Stimulated activated naive CD8-positive, alpha-beta T cell treated with anti-CD3 and anti-CD28 coated beads, Interleukin-15, Interleukin-2, amounts not matched to agents 100 ng/mL and 50 ng/mL, for 24 hours (primary cell): ENCODE results near the gene IMMP2L.

Experiments used
- H3K27ac Mint-ChIP-seq: one replicate; pipeline ENCODE4 v1.8.0; 2021; ENCODE audit warnings: mild to moderate bottlenecking, mixed read lengths
- H3K27me3 Mint-ChIP-seq: one replicate; pipeline ENCODE4 v1.8.0; 2021; ENCODE audit warnings: mixed read lengths
- H3K36me3 Mint-ChIP-seq: one replicate; pipeline ENCODE4 v1.8.0; 2021; ENCODE audit warnings: low read depth, mixed read lengths
- H3K4me1 Mint-ChIP-seq: one replicate; pipeline ENCODE4 v1.8.0; 2021; ENCODE audit warnings: low read depth, mixed read lengths
- H3K4me3 Mint-ChIP-seq: one replicate; pipeline ENCODE4 v1.8.0; 2021; ENCODE audit warnings: mild to moderate bottlenecking, mixed read lengths
- H3K9me3 Mint-ChIP-seq: one replicate; pipeline ENCODE4 v1.8.0; 2021; ENCODE audit warnings: mixed read lengths

The IMMP2L gene

GRCh38 chr7:111224354-111225231 lies 337.7 kb downstream of the IMMP2L start:
- no peaks in the 10 kb centered on the region for H3K27me3 Mint-ChIP-seq

DNA sequence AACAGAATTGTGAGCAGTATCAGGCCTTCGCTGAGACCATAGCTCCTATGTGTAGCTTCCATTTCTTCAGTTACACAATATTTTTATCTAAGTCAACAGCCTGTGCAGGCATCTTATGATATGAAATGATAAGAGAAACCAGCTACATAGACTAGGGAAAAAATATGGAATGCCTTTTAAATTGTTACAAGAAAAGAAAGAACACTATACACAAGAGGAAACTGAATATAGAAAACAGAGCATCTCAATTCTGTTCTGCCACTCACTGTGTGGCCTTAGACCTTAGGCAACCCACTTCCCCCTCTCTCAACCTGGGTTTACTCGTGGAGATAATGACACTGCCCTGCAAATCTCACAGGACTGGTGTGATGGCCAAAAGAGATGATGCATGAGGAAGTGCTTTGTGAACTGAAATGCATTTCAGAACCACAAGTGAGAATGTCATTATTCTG lies 338.5 kb downstream of the IMMP2L start:
- Mint-ChIP-seq H3K4me3 (no peak overlapping the region), H3K27me3 (no peaks in the 10 kb centered on the region), H3K9me3 (no peaks in the 10 kb centered on the region), H3K27ac (no peak overlapping the region), H3K36me3 (no peaks in the 10 kb centered on the region), H3K4me1 (no peaks in the 10 kb centered on the region)

More at GRCh38 chr7:111224354-111225231, 337.7 kb downstream of the IMMP2L start:
- Mint-ChIP-seq H3K9me3 (no peaks in the 10 kb centered on the region), H3K4me3 (no peak overlapping the region), H3K4me1 (no peaks in the 10 kb centered on the region), H3K36me3 (no peaks in the 10 kb centered on the region), H3K27ac (no peak overlapping the region)

- Mint-ChIP-seq H3K9me3 (no peaks in the 10 kb centered on the region), H3K27ac (no peak overlapping the region), H3K27me3 (no peaks in the 10 kb centered on the region), H3K36me3 (peaks cover 6% of the 10 kb centered on the region), H3K4me3 (no peak overlapping the region), H3K4me1 (peaks cover 5% of the 10 kb centered on the region)
These were observed 346.7 kb downstream of the IMMP2L start for GRCh38 chr7:111215550-111215949.

- H3K4me1 Mint-ChIP-seq = peaks cover 5% of the 10 kb centered on the region
- peaks cover 6% of the 10 kb centered on the region for H3K36me3 Mint-ChIP-seq
- no peak overlapping the region for H3K4me3 Mint-ChIP-seq
- H3K9me3 Mint-ChIP-seq = no peaks in the 10 kb centered on the region
- H3K27me3 Mint-ChIP-seq = no peaks in the 10 kb centered on the region
- no peak overlapping the region for H3K27ac Mint-ChIP-seq
These were observed 349.3 kb downstream of the IMMP2L start for GRCh38 chr7:111212857-111213523.

DNA sequence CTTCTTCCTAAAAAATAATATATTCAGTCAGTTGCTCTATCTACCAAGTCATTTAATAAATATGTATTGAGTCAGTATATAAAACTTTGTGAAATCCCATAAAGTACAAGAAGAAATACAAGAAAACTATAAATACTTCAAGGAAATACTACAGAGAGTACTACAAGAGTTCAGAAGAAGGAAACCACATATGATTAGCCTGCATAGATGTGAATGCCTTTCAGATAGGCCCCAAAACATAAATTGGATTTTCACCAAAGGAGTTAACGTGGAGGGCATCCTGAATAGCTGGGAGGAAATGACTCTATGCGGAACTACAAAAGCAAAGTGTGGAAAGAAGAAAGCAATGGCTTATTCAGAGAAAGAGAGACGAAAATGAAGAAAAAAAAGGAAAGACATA lies 351.3 kb downstream of the IMMP2L start:
- Mint-ChIP-seq H3K27me3 (no peaks in the 10 kb centered on the region), H3K4me1 (peaks cover 5% of the 10 kb centered on the region), H3K4me3 (no peak overlapping the region), H3K9me3 (no peaks in the 10 kb centered on the region), H3K36me3 (peaks cover 6% of the 10 kb centered on the region), H3K27ac (no peak overlapping the region)

- Mint-ChIP-seq H3K4me1 (no peaks in the 10 kb centered on the region), H3K9me3 (no peaks in the 10 kb centered on the region), H3K4me3 (no peak overlapping the region), H3K36me3 (peaks cover 6% of the 10 kb centered on the region), H3K27ac (no peak overlapping the region), H3K27me3 (no peaks in the 10 kb centered on the region)
These were observed 352.2 kb downstream of the IMMP2L start for GRCh38 chr7:111210043-111210442.

DNA sequence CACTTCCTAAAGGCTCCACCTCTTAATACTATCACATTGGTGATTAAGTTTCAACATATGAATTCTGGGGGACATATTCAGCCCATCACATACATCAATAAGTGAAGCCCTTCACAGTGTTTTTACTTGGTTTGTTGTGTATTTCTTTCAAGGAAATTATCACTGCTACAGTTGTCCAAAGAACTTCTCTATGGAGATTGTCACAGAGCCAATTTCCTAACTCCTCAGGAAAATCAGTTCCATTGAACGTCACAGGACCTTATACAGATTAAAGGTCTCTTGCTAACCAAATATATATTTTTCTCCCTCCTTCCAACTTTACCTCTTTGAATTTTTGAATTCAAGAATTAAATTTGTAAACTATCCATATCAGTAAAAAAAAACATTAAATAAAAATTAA lies 357.0 kb downstream of the IMMP2L start:
- no peak overlapping the region for H3K27ac Mint-ChIP-seq
- H3K4me3 Mint-ChIP-seq = no peak overlapping the region
- H3K4me1 Mint-ChIP-seq = no peaks in the 10 kb centered on the region
- H3K27me3 Mint-ChIP-seq = no peaks in the 10 kb centered on the region
- H3K9me3 Mint-ChIP-seq = peaks cover 7% of the 10 kb centered on the region
- peaks cover 18% of the 10 kb centered on the region for H3K36me3 Mint-ChIP-seq

- Mint-ChIP-seq H3K4me3 (no peak overlapping the region), H3K27me3 (no peaks in the 10 kb centered on the region), H3K27ac (no peak overlapping the region), H3K9me3 (peaks cover 7% of the 10 kb centered on the region), H3K4me1 (peaks cover 14% of the 10 kb centered on the region), H3K36me3 (peaks cover 18% of the 10 kb centered on the region)
These were observed 360.0 kb downstream of the IMMP2L start for GRCh38 chr7:111202321-111202720.

- no peak overlapping the region for H3K27ac Mint-ChIP-seq
- H3K4me1 Mint-ChIP-seq = peaks cover 14% of the 10 kb centered on the region
- no peak overlapping the region for H3K4me3 Mint-ChIP-seq
- peaks cover 7% of the 10 kb centered on the region for H3K9me3 Mint-ChIP-seq
- peaks cover 22% of the 10 kb centered on the region for H3K36me3 Mint-ChIP-seq
- no peaks in the 10 kb centered on the region for H3K27me3 Mint-ChIP-seq
These were observed 362.6 kb downstream of the IMMP2L start for GRCh38 chr7:111199643-111200042.

DNA sequence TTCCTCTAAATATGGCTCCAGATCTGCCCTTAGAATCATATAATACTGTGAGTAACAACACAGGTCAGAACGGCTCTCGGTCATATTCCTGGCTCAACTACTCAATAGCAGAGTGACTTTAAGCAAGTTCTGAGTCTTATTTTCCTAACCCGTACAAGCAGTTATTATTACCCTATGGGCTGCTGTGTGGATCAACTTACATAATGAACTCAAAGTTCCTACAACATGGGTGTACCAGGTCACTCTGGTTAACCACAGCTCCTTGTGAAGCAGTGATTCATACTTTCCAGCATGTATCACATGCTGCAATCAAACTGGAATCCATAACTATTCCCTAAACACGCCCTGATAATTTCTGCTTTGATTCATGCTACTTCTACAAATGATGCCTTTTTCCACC lies 364.0 kb downstream of the IMMP2L start:
- peak overlapping the region; percentile 43 for H3K27ac Mint-ChIP-seq
- H3K4me3 Mint-ChIP-seq = peak overlapping the region; percentile 15
- peaks cover 17% of the 10 kb centered on the region for H3K36me3 Mint-ChIP-seq
- peaks cover 14% of the 10 kb centered on the region for H3K4me1 Mint-ChIP-seq
- H3K27me3 Mint-ChIP-seq = no peaks in the 10 kb centered on the region
- H3K9me3 Mint-ChIP-seq = peaks cover 7% of the 10 kb centered on the region

DNA sequence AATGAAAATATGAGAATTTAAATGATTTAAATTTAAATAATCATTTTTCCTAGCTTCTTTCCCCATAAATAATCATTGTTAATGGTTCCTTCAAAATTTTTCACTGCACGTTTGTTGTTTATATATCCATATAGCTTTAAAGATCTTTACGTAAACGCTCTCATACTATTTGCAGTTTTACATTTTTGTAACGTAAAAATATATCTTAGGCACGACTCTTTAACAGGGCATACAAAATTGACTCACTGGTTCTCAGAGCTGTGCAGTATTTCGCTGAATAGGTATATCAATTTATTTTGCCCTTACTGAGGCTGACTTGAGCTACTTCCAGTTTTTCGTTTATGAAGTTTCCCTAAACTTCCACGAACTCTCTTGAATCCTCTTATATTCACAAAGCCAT lies 365.6 kb downstream of the IMMP2L start:
- Mint-ChIP-seq H3K27ac (no peak overlapping the region), H3K36me3 (peaks cover 4% of the 10 kb centered on the region), H3K27me3 (no peaks in the 10 kb centered on the region), H3K4me3 (no peak overlapping the region), H3K4me1 (peaks cover 14% of the 10 kb centered on the region), H3K9me3 (no peaks in the 10 kb centered on the region)

- no peaks in the 10 kb centered on the region for H3K27me3 Mint-ChIP-seq
- no peak overlapping the region for H3K27ac Mint-ChIP-seq
- H3K36me3 Mint-ChIP-seq = peaks cover 12% of the 10 kb centered on the region
- H3K4me1 Mint-ChIP-seq = peaks cover 5% of the 10 kb centered on the region
- H3K4me3 Mint-ChIP-seq = no peak overlapping the region
- peaks cover 11% of the 10 kb centered on the region for H3K9me3 Mint-ChIP-seq
These were observed 369.5 kb downstream of the IMMP2L start for GRCh38 chr7:111192614-111193413.

- Mint-ChIP-seq H3K4me1 (no peaks in the 10 kb centered on the region), H3K36me3 (peaks cover 8% of the 10 kb centered on the region), H3K4me3 (no peak overlapping the region), H3K27ac (no peak overlapping the region), H3K27me3 (no peaks in the 10 kb centered on the region), H3K9me3 (peaks cover 11% of the 10 kb centered on the region)
These were observed 371.5 kb downstream of the IMMP2L start for GRCh38 chr7:111190804-111191203.

- H3K36me3 Mint-ChIP-seq = peaks cover 14% of the 10 kb centered on the region
- H3K27me3 Mint-ChIP-seq = no peaks in the 10 kb centered on the region
- peaks cover 11% of the 10 kb centered on the region for H3K9me3 Mint-ChIP-seq
- peaks cover 3% of the 10 kb centered on the region for H3K4me1 Mint-ChIP-seq
- no peak overlapping the region for H3K4me3 Mint-ChIP-seq
- no peak overlapping the region for H3K27ac Mint-ChIP-seq
These were observed 377.3 kb downstream of the IMMP2L start for GRCh38 chr7:111184987-111185386.

DNA sequence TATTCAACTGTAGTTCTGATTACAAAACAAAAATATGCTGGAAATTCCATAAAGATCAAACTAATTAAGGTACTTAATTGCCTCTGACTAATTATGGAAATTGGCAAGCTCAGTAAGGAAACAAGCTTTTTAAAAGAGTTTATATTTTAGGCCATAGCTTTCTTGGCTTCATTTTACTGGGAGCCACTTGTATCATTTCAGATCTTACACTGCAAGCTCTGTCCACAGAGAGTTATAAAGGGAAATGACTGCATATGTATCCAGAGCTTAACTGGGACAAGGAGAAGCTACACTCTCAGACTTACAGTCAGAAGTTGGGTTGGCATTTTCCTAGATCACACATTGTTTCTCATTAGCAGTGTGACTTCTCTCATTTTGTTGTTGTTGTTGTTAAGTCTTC lies 379.0 kb downstream of the IMMP2L start:
- H3K27me3 Mint-ChIP-seq = no peaks in the 10 kb centered on the region
- peaks cover 3% of the 10 kb centered on the region for H3K4me1 Mint-ChIP-seq
- H3K36me3 Mint-ChIP-seq = peaks cover 14% of the 10 kb centered on the region
- peaks cover 8% of the 10 kb centered on the region for H3K9me3 Mint-ChIP-seq
- no peak overlapping the region for H3K4me3 Mint-ChIP-seq
- no peak overlapping the region for H3K27ac Mint-ChIP-seq
